GM10847 (cell line): ENCODE measurements around the gene FEM1B.

Experiments used
- POLR2A ChIP-seq: IDR thresholded peaks from 2 replicates; pipeline ENCODE4 v1.6.1; 2011; ENCODE audit not compliant: insufficient read length; ENCODE audit errors: extremely low read depth

FEM1B gene

GRCh38 chr15:68318008-68318835 is 40.7 kb downstream of the FEM1B start:
- no peak for TF ChIP-seq POLR2A

- no peak for TF ChIP-seq POLR2A
Measured at GRCh38 chr15:68318931-68319909, 41.7 kb downstream of the FEM1B start.

- TF ChIP-seq POLR2A, result no peak
Measured at GRCh38 chr15:68319997-68320396, 42.5 kb downstream of the FEM1B start.

- TF ChIP-seq POLR2A, result no peak
Measured at GRCh38 chr15:68321229-68321628, 43.7 kb downstream of the FEM1B start.

- no peak for TF ChIP-seq POLR2A
Measured at GRCh38 chr15:68322796-68323195, 45.3 kb downstream of the FEM1B start.

- TF ChIP-seq POLR2A, result no peak
Measured at GRCh38 chr15:68325726-68326125, 48.2 kb downstream of the FEM1B start.

GRCh38 chr15:68326711-68327354 is 49.3 kb downstream of the FEM1B start:
- TF ChIP-seq POLR2A, result no peak

GRCh38 chr15:68328443-68328842 is 50.9 kb downstream of the FEM1B start:
- no peak for TF ChIP-seq POLR2A

GRCh38 chr15:68328964-68329363 is 51.4 kb downstream of the FEM1B start:
- TF ChIP-seq POLR2A, result no peak

GRCh38 chr15:68330416-68330815 is 52.9 kb downstream of the FEM1B start:
- TF ChIP-seq POLR2A, result no peak

- TF ChIP-seq POLR2A, result no peak
Measured at GRCh38 chr15:68330901-68331300, 53.4 kb downstream of the FEM1B start.

- no peak for TF ChIP-seq POLR2A
Measured at GRCh38 chr15:68332266-68332665, 54.7 kb downstream of the FEM1B start.

- TF ChIP-seq POLR2A, result no peak
Measured at GRCh38 chr15:68333775-68334470, 56.4 kb downstream of the FEM1B start.

GRCh38 chr15:68334661-68335124 is 57.1 kb downstream of the FEM1B start:
- TF ChIP-seq POLR2A, result no peak

- TF ChIP-seq POLR2A, result no peak
Measured at GRCh38 chr15:68335251-68335650, 57.7 kb downstream of the FEM1B start.

- TF ChIP-seq POLR2A, result no peak
Measured at GRCh38 chr15:68335655-68336054, 58.1 kb downstream of the FEM1B start.
